ENCODE measurements around the gene PRX.

PRX gene

DNA sequence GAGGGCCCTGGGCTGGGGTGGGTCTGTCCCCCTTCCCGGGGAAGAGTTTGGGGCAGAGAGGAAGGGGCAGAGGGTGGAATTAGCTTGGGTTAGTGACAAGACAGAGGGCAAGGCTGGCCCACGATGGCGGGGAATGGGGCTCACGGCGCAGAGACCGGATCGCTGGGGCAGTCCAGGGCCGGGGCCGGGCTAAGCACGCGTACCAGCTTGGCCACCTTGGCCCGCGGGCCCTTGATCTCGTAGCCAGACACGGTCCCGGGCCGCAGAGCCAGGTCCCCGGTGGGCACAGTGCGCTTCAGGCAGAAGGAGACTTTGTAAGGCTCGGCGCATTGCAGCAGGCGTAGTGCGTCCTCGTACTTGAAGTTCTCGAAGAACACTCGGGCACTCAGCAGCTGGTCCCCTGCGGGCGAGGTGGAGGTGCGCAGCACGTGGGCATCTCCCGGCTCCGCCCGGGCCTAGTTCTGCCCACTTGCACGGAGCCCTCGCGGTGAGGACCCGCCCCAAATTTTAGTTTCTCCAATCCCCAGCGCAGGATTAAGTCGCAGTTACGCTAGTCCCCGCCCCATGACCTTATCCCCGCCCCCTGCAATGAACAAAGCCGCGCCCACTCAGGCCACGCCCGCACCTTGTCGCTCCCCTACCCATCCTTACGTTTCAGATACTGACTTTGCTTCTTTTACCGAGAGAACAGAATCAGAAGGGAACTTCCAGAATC, 14.6 kb downstream of the PRX start:
- DNase-seq (ENCODE audit: extremely low read depth, low read depth): no peak
- TF ChIP-seq, protein P1, sequence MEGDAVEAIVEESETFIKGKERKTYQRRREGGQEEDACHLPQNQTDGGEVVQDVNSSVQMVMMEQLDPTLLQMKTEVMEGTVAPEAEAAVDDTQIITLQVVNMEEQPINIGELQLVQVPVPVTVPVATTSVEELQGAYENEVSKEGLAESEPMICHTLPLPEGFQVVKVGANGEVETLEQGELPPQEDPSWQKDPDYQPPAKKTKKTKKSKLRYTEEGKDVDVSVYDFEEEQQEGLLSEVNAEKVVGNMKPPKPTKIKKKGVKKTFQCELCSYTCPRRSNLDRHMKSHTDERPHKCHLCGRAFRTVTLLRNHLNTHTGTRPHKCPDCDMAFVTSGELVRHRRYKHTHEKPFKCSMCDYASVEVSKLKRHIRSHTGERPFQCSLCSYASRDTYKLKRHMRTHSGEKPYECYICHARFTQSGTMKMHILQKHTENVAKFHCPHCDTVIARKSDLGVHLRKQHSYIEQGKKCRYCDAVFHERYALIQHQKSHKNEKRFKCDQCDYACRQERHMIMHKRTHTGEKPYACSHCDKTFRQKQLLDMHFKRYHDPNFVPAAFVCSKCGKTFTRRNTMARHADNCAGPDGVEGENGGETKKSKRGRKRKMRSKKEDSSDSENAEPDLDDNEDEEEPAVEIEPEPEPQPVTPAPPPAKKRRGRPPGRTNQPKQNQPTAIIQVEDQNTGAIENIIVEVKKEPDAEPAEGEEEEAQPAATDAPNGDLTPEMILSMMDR (IDR thresholded peaks at IDR 0.05; ENCODE audit: low read depth, low read length, missing control alignments): no peak
- H3K4me3 ChIP-seq (replicated peaks; ENCODE audit: low read depth, low read length): no peak overlapping the region

DNA sequence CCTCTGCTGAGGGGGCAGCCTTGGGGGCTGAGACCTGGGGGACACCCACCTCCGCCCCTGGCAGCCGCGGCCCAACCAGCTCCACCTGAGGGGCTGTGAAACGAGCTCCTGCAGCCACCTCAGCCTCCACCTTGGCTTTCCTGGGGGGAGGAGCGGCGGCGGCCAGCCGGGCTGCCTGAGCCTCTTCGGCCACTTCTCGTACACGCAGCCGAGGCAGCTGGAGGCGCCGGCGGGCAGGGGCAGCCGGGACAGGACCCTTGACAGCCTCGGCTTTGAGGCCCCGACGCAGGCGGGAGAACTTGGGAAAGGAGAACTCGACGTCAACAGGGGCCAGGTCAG, 15.6 kb downstream of the PRX start:
- DNase-seq (ENCODE audit: extremely low read depth, low read depth): no peak
- H3K4me3 ChIP-seq (replicated peaks; ENCODE audit: low read depth, low read length): no peak overlapping the region
- TF ChIP-seq, protein P1 (IDR thresholded peaks at IDR 0.05; ENCODE audit: low read depth, low read length, missing control alignments): no peak

- DNase-seq (ENCODE audit: extremely low read depth, low read depth): no peak
- TF ChIP-seq, protein P1 (IDR thresholded peaks at IDR 0.05; ENCODE audit: low read depth, low read length, missing control alignments): no peak
- no peak overlapping the region for H3K4me3 ChIP-seq (replicated peaks; ENCODE audit: low read depth, low read length)
These were observed 16.2 kb downstream of the PRX start for GRCh38 chr19:40396886-40397567.

GRCh38 chr19:40395956-40396355, 17.2 kb downstream of the PRX start:
- TF ChIP-seq, protein P1 (IDR thresholded peaks at IDR 0.05; ENCODE audit: low read depth, low read length, missing control alignments): no peak
- no peak overlapping the region for H3K4me3 ChIP-seq (replicated peaks; ENCODE audit: low read depth, low read length)
- no peak for DNase-seq (ENCODE audit: extremely low read depth, low read depth)

- H3K4me3 ChIP-seq (replicated peaks; ENCODE audit: low read depth, low read length): no peak overlapping the region
- TF ChIP-seq, protein P1 (IDR thresholded peaks at IDR 0.05; ENCODE audit: low read depth, low read length, missing control alignments): no peak
- no peak for DNase-seq (ENCODE audit: extremely low read depth, low read depth)
These were observed 18.4 kb downstream of the PRX start for GRCh38 chr19:40394816-40395210.

GRCh38 chr19:40393894-40394815, 19.0 kb downstream of the PRX start:
- no peak overlapping the region for H3K4me3 ChIP-seq (replicated peaks; ENCODE audit: low read depth, low read length)
- no peak for DNase-seq (ENCODE audit: extremely low read depth, low read depth)
- TF ChIP-seq, protein P1 (IDR thresholded peaks at IDR 0.05; ENCODE audit: low read depth, low read length, missing control alignments): no peak

Data from HFF-Myc (cell line).